ENCODE measurements around the gene HOXC13.

GRCh38 chr12:53952335-53952694 lies 13.7 kb downstream of the HOXC13 start:
- no peak for TF ChIP-seq ZNF317 (CRISPR knock-in tag; IDR thresholded peaks at IDR 0.05)
- no peak for TF ChIP-seq DPF2 (CRISPR knock-in tag; IDR thresholded peaks at IDR 0.05; ENCODE audit: borderline replicate concordance, low read depth)
- TF ChIP-seq KLF12 (CRISPR knock-in tag; IDR thresholded peaks at IDR 0.05; ENCODE audit: borderline replicate concordance): no peak
- no peak for TF ChIP-seq FOSL1 (CRISPR knock-in tag; IDR thresholded peaks at IDR 0.05; ENCODE audit: borderline replicate concordance)
- TF ChIP-seq KAT8 (CRISPR knock-in tag; IDR thresholded peaks at IDR 0.05): no peak
- TF ChIP-seq POLR2A (IDR thresholded peaks at IDR 0.05; ENCODE audit: insufficient read depth in 1 of 2, low read depth in 2 of 2, low read length in 2 of 2): no peak
- TF ChIP-seq JUNB (CRISPR knock-in tag; IDR thresholded peaks at IDR 0.05; ENCODE audit: borderline replicate concordance): no peak
- TF ChIP-seq ZNF382 (CRISPR knock-in tag; IDR thresholded peaks at IDR 0.05; ENCODE audit: borderline replicate concordance): no peak

All from HepG2 (cell line).